ENCODE results near the gene BAAT. TPM values are rescaled to one million over a fixed set of nuclear protein-coding genes. Genes with fewer than 3 reads are reported as not detected.
"Not testable (repeated sequence)": the region's sequence is repeated elsewhere in the genome, so short reads cannot be mapped to it uniquely, and the experiment has no call there.

Gene BAAT
- total RNA-seq, 1 donor from 2014 or later = not detected

DNA sequence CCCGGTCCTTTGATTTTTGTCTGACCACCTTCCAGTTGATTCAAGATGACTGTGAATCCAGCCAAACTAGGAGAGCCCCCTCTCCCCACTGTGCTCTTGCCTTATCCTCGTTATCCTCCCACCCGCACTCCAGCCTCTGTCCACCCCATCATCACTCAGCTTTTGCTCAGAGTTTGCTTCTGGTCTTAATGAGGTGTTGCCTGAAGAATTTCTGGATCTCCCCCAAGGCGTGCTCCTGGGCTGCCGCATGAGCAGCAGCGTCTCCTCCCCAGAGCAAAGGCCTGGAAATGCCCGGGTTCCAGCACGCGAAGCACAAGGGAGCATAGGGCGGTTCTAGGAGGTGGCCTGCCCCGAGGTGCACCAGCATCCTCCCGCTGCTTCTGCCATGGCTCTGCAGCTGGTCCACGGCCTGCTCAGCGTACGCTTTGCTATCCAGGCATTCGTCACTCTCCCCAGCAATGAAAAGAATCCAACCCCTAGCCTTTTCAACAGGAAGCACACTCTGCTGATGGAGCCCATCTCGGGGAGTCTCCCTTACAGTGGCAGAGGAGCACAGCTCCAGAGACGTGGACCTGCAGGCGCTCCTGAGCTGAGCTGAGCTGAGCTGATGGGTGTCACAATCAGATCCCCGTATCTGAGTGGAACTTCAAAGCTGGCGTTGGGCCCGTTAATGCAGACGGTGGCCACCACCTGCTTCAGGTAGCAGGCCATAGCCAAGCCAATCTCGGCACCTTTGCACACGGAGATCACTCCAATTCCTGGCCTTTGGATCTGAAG lies 50.7 kb downstream of the BAAT start:
- intact Hi-C loops (cut with DNase I) = no loop called here
- no peak for ATAC-seq
- DNase-seq (ENCODE audit: missing footprints) = no peak

DNA sequence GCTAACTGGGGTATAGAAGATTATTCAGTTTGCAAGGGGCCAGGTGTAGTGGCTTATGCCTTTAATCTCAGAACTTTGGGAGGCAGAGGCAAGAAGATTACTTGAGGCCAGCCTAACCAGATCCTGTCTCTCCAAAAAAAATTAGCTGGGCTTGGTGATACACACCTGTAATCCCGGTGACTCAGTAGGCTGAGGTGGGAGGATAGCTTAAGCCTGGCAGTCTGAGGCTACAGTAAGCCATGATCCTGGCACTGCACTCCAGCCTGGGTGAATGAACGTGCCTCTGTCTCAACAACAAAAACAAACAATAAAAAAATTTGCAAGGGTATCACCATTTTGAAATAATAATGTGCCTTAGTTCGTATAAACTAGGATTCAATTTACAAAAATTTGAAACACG lies 51.3 kb downstream of the BAAT start:
- DNase-seq (ENCODE audit: missing footprints) = no peak
- intact Hi-C loops (cut with DNase I) = no loop called here
- no peak for ATAC-seq

DNA sequence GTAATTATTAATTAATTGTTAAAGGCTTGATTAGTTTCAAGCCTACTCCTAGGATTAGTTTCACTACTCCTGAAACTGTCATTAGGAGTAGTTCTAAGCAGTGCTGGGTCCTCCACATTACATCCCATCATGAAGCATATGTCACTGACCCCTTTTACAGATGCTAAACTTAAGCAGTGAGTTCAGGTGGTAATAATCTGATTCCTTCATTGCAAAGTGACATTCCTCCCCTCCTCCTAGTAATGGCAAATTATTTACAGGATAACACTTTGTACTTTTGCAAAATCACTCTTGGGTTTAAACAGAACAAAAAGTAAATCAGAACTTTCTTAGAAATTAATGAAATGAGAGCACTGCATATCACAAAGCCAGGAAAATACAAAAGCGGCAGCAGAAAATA lies 52.4 kb downstream of the BAAT start:
- DNase-seq (ENCODE audit: missing footprints) (no peak), ATAC-seq (no peak)
- intact Hi-C loops (cut with DNase I) = no loop called here

DNA sequence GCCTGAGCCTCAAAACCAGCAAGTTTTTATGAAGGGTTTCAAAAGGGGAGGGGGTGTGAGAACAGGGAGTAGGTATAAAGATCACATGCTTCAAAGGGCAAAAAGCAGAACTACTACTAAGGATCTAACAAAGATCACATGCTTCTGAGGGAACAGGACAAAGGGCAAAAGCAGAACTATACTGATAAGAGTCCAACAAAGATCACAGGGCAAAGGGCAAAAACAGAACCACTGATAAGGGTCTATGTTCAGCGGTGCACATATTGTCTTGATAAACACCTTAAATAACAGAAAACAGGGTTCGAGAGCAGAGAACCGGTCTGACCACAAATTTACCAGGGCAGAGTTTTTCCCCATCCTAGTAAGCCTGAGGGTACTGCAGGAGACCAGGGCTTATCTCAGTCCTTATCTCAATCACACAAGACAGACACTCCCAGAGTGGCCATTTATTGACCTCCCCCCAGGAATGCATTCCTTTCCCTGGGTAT lies 57.3 kb downstream of the BAAT start:
- DNase-seq (ENCODE audit: missing footprints); ATAC-seq; intact Hi-C loops (cut with DNase I): not testable (repeated sequence)

DNA sequence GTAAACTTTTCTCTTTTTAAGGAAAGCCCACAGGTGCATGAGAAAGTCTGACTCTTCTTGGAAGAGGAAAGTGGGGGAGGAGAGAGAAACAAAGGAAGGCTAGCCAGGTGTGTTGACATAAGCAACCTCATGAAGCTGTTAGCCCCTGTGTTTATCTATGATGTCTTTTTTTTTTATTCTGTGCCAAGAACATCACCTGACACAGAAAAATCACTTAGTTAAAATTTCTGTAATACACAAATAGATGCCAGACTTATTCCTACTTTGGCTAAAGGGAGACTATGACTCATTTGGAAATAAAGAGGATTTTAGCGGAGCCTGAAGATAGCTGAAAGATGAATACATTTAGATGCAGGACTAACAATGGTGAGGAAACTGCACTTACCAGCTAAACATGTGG lies 58.3 kb downstream of the BAAT start:
- ATAC-seq = no peak
- intact Hi-C loops (cut with DNase I) = no loop called here
- no peak for DNase-seq (ENCODE audit: missing footprints)

DNA sequence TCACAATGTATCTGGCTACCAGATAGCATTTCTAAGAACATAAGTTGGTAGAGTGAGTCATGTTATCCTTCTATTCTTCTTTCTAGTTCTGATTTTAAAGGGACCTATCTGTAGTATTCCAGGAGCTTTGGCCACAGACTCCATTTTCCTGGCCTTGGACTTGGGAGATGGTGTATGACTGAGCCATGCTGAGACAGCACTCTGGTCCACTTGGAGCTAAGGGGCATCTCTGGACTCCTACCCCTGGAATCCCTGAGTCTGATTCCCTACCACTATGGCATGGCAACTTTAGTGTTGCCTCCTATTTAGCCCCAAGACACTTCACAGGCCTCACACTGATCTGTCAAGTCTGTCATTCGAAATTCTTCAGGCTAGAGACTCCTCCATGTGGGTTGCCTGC lies 58.8 kb downstream of the BAAT start:
- DNase-seq (ENCODE audit: missing footprints) (no peak), ATAC-seq (no peak)
- intact Hi-C loops (cut with DNase I) = no loop called here

DNA sequence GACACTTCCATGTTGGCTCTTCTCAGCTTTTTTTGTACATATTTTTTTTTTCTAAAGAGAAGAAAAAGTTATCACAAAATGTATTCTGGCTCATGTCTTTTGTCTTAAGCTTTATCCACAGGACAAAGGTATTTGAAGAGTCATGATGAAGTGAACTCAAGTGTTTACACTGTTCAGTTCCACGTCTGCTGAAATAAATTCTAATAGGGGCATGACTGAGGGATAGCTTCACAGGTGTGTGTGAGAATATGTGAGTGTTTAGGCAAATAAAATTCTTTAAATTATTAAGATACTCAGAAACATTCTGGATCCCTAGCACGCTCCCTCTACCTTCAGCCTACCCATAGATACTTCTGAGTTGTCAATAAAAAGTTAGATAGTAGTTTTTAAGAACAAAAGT lies 59.8 kb downstream of the BAAT start:
- intact Hi-C loops (cut with DNase I) = no loop called here
- ATAC-seq = no peak
- no peak for DNase-seq (ENCODE audit: missing footprints)

DNA sequence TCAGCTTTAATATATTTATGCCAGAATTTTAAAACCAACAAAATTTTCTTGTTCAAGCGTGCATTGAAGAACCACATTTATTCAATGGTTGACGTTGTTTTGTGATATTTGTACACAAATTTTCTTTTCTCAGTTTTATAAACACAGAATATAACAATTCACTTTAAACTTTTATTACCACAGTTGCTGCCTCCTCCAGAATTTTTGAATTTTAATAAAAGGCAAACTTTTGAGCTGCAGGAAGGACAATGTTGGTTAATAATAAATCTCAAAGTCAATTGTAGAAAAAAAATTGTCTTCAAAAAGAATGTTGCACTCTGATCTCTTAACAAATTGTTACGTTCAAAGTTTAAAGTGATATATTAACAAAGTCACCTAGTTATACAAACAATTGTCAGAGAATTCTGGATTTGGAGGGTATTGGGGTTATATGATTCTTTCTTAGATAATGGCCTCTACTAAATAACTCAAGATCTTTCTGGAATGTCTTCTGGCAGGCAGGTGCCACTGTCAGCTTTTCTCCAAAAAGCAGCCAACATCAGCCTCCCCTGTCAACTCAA lies 60.5 kb downstream of the BAAT start:
- intact Hi-C loops (cut with DNase I) = no loop called here
- ATAC-seq = no peak
- DNase-seq (ENCODE audit: missing footprints) = no peak

DNA sequence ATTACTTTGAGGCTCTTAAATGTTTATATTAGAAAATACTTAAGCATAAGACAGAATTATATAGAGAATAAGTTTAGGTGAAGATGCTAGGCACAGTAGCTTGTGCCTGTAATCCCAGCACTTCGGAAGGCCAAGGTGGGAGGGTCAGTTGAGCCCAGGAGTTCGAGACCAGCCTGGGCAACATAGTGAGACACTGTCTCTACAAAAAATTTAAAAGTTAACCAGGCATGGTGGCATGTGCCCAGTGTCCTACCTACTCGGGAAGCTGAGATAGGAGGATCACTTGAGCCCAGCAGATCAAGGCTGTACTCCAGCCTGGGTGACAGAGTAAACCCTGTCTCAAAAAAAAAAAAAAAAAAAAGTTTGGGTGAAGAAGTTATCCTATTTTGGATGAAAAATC lies 61.7 kb downstream of the BAAT start:
- intact Hi-C loops (cut with DNase I) = no loop called here
- DNase-seq (ENCODE audit: missing footprints) (no peak), ATAC-seq (no peak)

DNA sequence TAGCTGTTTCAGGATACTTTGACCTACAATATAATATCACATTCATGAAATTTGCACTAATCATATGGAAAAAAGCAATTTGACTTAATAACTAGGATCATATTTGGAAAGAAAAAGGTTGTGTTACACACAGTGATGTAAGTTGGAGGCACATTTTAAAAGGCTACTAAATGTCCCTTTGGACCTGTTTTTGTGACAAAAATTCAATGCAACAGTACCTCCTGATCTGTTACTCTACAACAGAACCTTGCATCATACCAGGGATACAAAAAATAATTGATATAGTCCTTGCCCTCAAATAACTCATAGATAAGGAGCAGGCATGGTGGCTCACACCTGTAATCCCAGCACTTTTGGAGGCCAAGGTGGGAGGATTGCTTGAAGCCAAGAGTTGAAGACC lies 67.1 kb downstream of the BAAT start:
- intact Hi-C loops (cut with DNase I) = no loop called here
- ATAC-seq (no peak), DNase-seq (ENCODE audit: missing footprints) (no peak)

DNA sequence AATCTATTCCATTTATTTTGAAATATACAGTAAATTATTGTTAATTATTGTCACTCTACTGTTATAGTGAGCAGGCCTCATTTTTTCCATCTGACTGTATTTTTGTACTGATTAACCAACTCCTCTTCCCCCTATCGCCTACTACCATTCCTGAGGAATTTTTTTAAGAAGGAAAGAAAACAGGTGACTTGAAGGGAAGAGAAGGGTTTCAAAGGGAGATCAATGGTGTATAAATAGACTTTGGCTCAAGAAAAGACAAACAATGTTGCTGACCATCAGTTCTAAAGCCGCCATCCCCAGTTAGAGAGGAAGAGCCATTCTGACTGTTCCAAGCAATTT lies 69.7 kb downstream of the BAAT start:
- intact Hi-C loops (cut with DNase I) = no loop called here
- ATAC-seq = no peak
- DNase-seq (ENCODE audit: missing footprints) = no peak

DNA sequence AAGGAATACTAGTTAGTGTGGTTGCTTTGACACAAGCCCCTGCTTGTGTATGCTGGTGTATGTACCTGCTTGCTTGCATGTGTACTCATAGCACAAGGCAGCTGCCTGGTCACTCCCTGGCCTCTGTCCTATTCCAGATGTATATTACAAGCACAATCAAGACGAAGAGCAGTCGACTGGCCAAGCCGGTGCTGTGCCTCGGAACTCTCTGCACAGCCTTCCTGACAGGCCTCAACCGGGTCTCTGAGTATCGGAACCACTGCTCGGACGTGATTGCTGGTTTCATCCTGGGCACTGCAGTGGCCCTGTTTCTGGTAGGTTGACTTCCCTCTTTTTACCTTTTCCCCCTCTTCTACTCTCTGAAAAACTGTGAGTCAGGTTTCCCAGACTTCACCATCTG lies 72.1 kb downstream of the BAAT start:
- ATAC-seq (no peak), DNase-seq (ENCODE audit: missing footprints) (no peak)
- intact Hi-C loops (cut with DNase I) = loop anchor here (5.0 kb wide), 2 partner anchors 195 to 600 kb away; no protein-coding TSS in a partner anchor

DNA sequence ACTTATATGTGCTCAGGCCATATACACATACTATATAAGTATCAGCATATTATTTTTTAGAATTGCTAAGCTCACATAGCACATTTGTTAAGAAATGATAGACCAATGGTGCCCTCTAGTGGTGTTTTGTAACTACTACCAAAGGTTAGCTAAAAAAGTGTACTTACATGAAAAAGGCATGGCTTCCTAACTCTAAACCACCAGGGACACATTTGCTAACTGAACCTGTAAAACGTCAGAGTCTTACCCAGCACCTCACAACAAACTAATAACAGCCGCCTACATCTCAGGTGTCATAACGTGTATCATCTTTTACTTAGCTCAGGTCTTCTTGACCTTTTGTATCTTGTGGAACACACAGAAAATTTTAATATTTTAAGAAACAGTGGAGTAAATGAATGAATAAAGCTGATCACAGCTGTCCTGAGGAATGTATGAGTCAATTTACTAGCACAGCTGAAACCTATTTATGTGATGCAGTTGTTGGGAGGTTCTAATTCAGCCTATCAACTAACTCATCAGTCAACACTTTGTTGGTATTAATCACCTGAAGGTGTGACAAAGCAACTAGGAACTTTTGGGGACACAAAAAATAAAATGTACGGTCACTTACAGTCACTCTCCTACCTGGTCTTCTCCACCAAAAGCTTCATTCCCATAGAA lies 72.9 kb downstream of the BAAT start:
- intact Hi-C loops (cut with DNase I) = loop anchor here (2.0 to 5.0 kb wide), 3 partner anchors 195 to 709 kb away; no protein-coding TSS in a partner anchor
- ATAC-seq = no peak
- no peak for DNase-seq (ENCODE audit: missing footprints)

DNA sequence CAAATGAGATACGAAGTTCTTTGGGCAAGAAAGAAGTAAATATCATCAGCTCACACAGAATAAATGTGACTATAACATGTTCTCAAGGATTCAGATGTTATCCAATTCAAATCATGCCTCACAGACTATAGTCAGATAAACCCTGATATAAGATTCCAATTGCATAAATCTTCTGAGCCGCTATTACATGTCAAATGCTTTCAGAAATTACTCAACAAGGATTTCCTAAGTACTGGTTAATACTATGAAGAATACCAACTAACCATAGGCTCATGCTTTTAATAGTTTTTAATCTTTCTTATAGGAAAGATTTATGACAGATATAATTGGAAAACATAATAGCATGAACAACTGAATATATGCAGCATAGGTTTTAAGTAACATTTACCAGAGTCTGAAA lies 73.6 kb downstream of the BAAT start:
- intact Hi-C loops (cut with DNase I) = loop anchor here (2.0 to 5.0 kb wide), 3 partner anchors 194 to 708 kb away; no protein-coding TSS in a partner anchor
- ATAC-seq (no peak), DNase-seq (ENCODE audit: missing footprints) (no peak)

Other genes with a start within 250 kb of the BAAT start
- gene MRPL50, start 13.6 kb upstream of the BAAT start, total RNA-seq = 16.5 TPM
- gene ZNF189, start 13.8 kb upstream of the BAAT start, total RNA-seq = 15.2 TPM
- 0.43 TPM for gene ALDOB, start 50.8 kb upstream of the BAAT start, total RNA-seq
- gene RNF20, start 148.8 kb upstream of the BAAT start, total RNA-seq = 48.3 TPM
- not detected for gene PPP3R2, start 210.0 kb upstream of the BAAT start, total RNA-seq